DOHH2 (cell line): ENCODE measurements around the gene ASPDH.

Experiments used
- CTCF ChIP-seq: fragments of 200-600 bp; sonication (generic); IDR thresholded peaks from one replicate; pipeline ENCODE4 v1.5.1; 2014; ENCODE audit warnings: antibody characterized with exemption, mild to moderate bottlenecking, low read depth, low read length; ENCODE audit not compliant: poor library complexity, severe bottlenecking
- EZH2phosphoT487 ChIP-seq: fragments of 200-600 bp; sonication (generic); IDR thresholded peaks from 2 replicates; pipeline ENCODE4 v1.6.1; 2017; ENCODE audit warnings: borderline replicate concordance, mild to moderate bottlenecking, antibody characterized with exemption, low read length, moderate library complexity, mixed read lengths

- TF ChIP-seq CTCF (no peak), EZH2phosphoT487 (no peak)
Observed at GRCh38 chr19:50507376-50507775, 6.3 kb downstream of the ASPDH start.
